CD8-positive, alpha-beta memory T cell (primary cell): Measurements from ENCODE around the gene PCGF5. TPM values are rescaled to one million over a fixed set of nuclear protein-coding genes. Genes with fewer than 3 reads are reported as not detected.
"Not testable (repeated sequence)": the region's sequence is repeated elsewhere in the genome, so short reads cannot be mapped to it uniquely, and the experiment has no call there.

Experiments used
- CTCF ChIA-PET: fragments of 350-600 bp; sonication (Branson Sonifier 250); formaldehyde crosslinking; loops from one replicate; lab custom pipeline; 2021; ENCODE audit warnings: antibody characterized with exemption; lab: Charles Lee
- POLR2A ChIA-PET: fragments of 350-600 bp; sonication (Branson Sonifier 250); formaldehyde crosslinking; loops from one replicate; lab custom pipeline; 2021; ENCODE audit warnings: antibody characterized with exemption; lab: Charles Lee
- DNase-seq, 5 donors: peaks; one replicate each; pipeline versions ENCODE4 v3.0.0 to v3.0.0-alpha.2; 2020 to 2022; ENCODE audit warnings: mixed read lengths in 1 of 5
- H3K27ac ChIP-seq: one replicate; pipeline ENCODE4 v1.7.0; 2013; ENCODE audit warnings: low read depth, mild to moderate bottlenecking, low read length, moderate library complexity
- H3K27me3 ChIP-seq: 2 replicates; pipeline ENCODE4 v1.7.0; 2013; ENCODE audit warnings: low read length, mild to moderate bottlenecking; ENCODE audit not compliant: insufficient read depth, poor library complexity, severe bottlenecking
- H3K36me3 ChIP-seq: 2 replicates; pipeline ENCODE4 v1.7.0; 2013; ENCODE audit warnings: mild to moderate bottlenecking, low read length, moderate library complexity; ENCODE audit not compliant: insufficient read depth
- H3K4me1 ChIP-seq: 2 replicates; pipeline ENCODE4 v1.7.0; 2013; ENCODE audit warnings: mild to moderate bottlenecking, low read length, moderate library complexity; ENCODE audit not compliant: insufficient read depth
- H3K4me3 ChIP-seq: 2 replicates; pipeline ENCODE4 v1.7.0; 2013; ENCODE audit warnings: mild to moderate bottlenecking, low read length
- H3K9me3 ChIP-seq: 2 replicates; pipeline ENCODE4 v1.7.0; 2013; ENCODE audit warnings: mild to moderate bottlenecking, low read length
- H3K27ac Mint-ChIP-seq, 8 donors: one replicate each; pipeline ENCODE4 v1.8.0; 2020 to 2021; ENCODE audit warnings: mixed read lengths in 8 of 8, mild to moderate bottlenecking in 6 of 8, inconsistent platforms in 3 of 8, moderate library complexity in 3 of 8
- H3K27me3 Mint-ChIP-seq, 2 donors: one replicate each; pipeline ENCODE4 v1.8.0; 2020 to 2021; ENCODE audit warnings: mixed read lengths in 2 of 2, mild to moderate bottlenecking in 1 of 2, moderate library complexity in 1 of 2
- H3K36me3 Mint-ChIP-seq, 3 donors: one replicate each; pipeline ENCODE4 v1.8.0; 2020 to 2021; ENCODE audit warnings: mixed read lengths in 3 of 3, inconsistent platforms in 1 of 3, mild to moderate bottlenecking in 1 of 3
- H3K4me1 Mint-ChIP-seq, 3 donors: one replicate each; pipeline ENCODE4 v1.8.0; 2020 to 2021; ENCODE audit warnings: mixed read lengths in 3 of 3, inconsistent platforms in 1 of 3, mild to moderate bottlenecking in 1 of 3
- H3K4me3 Mint-ChIP-seq, 7 donors: one replicate each; pipeline ENCODE4 v1.8.0; 2020 to 2021; ENCODE audit warnings: mixed read lengths in 7 of 7, mild to moderate bottlenecking in 6 of 7, moderate library complexity in 4 of 7, inconsistent platforms in 2 of 7
- H3K9me3 Mint-ChIP-seq, 5 donors: one replicate each; pipeline ENCODE4 v1.8.0; 2020 to 2022; ENCODE audit warnings: mixed read lengths in 5 of 5, mild to moderate bottlenecking in 3 of 5, moderate library complexity in 2 of 5, inconsistent platforms in 1 of 5
- polyA plus RNA-seq: library from polyadenylated mRNA; unstranded; fragments of 300-500 nt; fragmentation: Illumina TruSeq; gene quantifications from one replicate; pipeline ENCODE4 v1.2.3, GENCODE V29; 2021
- total RNA-seq, 2 experiments: library from RNA; stranded (reverse); gene quantifications; one replicate each; pipeline ENCODE4 v1.2.3, GENCODE V29; 2021

The PCGF5 gene
- total RNA-seq: 10 to 100 TPM; 57.0 to 58.0 TPM
- polyA plus RNA-seq: 68.4 TPM

DNA sequence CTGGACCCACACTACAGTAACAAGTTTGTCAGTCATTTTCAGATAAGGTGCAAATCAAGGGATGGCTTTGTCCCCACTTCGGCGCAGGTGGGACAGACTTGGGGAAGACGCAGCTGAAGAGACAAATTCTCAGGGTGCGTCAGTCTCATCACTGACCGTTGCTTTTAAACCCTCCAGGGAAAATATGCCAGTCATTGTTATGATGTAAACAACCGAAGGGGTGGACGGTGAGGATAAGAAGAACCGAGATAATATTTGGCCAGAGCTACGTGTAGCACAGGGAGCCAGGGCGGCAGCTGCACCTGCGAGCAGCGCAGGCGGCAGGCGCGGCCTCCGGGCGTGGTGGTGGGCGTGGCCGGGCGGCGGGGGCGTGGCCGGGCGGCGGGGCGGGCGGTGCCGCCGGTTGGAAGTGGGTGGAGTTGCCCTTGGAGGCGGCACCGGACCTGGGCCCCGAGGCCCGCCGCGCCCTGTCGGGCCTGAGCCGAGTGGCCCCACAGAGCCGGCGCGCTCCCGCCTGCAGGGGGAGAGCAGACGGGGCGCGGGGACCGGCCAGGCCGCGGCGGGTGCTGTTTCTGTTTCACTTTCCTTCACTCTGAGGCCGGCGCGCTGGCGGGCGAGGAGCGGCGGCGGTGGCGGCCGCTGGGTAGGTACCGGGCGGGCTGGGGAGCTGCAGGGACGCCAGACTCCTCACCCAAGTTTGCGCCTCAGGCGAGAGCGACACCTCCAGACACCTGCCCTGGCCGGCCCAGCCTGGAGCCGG lies at the start of gene PCGF5:
TSS of gene PCGF5 (plus strand) at position 470 of the 760 bp plus-strand sequence. CDS start 2,209 bp downstream, outside the sequence.
- H3K9me3 ChIP-seq: no peaks in the 10 kb centered on the region
- peak within 1 kb of the TSS; percentile 62 to 98 (median 94) for H3K27ac Mint-ChIP-seq

DNA sequence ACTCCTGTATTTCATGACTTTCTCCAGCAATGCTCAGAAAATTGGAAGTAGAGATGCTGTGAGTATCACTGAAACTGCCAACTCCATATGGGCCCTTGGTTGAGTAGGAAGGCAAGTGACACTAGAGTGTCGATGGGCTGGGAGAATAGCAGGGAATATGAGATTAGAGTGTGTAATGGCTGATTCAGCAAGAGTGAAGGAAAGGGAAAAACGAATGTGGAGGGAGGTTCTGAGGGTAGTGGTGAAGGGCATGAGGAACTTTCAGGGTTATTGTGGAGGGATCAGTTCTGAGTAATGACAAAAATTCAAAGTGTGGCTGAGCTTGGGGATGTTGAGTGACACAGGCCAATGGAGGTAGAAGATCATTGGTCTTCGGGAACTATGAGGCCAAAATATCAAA lies 49.0 kb upstream of the PCGF5 start:
- Histone ChIP-seq H3K27ac (no peak overlapping the region), H3K4me3 (no peak overlapping the region), H3K27me3 (no peaks in the 10 kb centered on the region), H3K36me3 (no peaks in the 10 kb centered on the region), H3K9me3 (no peaks in the 10 kb centered on the region), H3K4me1 (peaks cover 3% of the 10 kb centered on the region)
- peak overlapping the region in 5 of 8 donors; percentile 1 to 37 (median 8) for H3K27ac Mint-ChIP-seq
- H3K4me1 Mint-ChIP-seq: peaks cover 70 to 83% (median 79%) of the 10 kb centered on the region in 3 donors
- H3K27me3 Mint-ChIP-seq: no peaks in the 10 kb centered on the region
- peaks cover 21 to 29% (median 23%) of the 10 kb centered on the region in 3 donors for H3K36me3 Mint-ChIP-seq
- no peak for DNase-seq
- ChIA-PET POLR2A (interaction anchor here (0.8 to 1.5 kb wide), 2 partner anchors 8 to 29 kb away, joined by 4 to 5 read pairs; no protein-coding TSS in a partner anchor), CTCF (no interaction called here)
- H3K9me3 Mint-ChIP-seq: peaks cover 3 to 10% (median 8%) of the 10 kb centered on the region in 5 donors
- H3K4me3 Mint-ChIP-seq: peak overlapping the region in 2 of 7 donors; percentile 0 to 16

More for the DNA sequence above, at the start of gene PCGF5:
- peak; percentile 89 to 94 (median 92) for DNase-seq
- H3K27me3 ChIP-seq: no peaks in the 10 kb centered on the region
- Mint-ChIP-seq H3K36me3 (peaks cover 0 to 24% (median 3%) of the 10 kb centered on the region in 3 donors), H3K27me3 (no peaks in the 10 kb centered on the region), H3K4me1 (peaks cover 43 to 66% (median 65%) of the 10 kb centered on the region in 3 donors), H3K4me3 (peak within 1 kb of the TSS; percentile 89 to 94 (median 90)), H3K9me3 (no peaks in the 10 kb centered on the region)
- CTCF ChIA-PET: interaction anchor here (0.6 to 1.5 kb wide), 8 partner anchors 9 to 214 kb away, joined by 3 to 7 read pairs (median 3); no protein-coding TSS in a partner anchor
- peaks cover 46% of the 10 kb centered on the region for H3K4me1 ChIP-seq
- peak within 1 kb of the TSS; percentile 83 for H3K27ac ChIP-seq
- peak within 1 kb of the TSS; percentile 72 for H3K4me3 ChIP-seq
- H3K36me3 ChIP-seq: peaks cover 6% of the 10 kb centered on the region
- POLR2A ChIA-PET: interaction anchor here (0.8 to 4.2 kb wide), 4 partner anchors 19 to 58 kb away, joined by 3 to 52 read pairs (median 6); no protein-coding TSS in a partner anchor

DNA sequence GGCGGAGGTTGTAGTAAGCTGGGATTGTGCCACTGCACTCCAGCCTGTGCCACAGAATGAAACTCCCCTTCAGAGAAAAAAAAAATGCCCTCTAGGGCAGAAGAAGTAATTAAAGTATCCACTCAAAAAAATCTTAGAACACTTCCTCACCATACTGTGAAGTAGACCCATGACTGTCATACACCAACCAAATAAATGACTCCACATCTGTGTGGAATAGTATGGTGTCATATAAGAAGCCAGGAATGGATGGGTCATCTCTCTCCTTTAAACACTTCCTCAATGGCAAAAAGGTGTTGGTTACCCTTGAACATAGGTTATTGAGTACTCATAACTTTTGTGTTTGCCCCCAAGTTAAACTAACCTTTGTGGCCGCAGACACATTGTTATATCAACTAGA lies 48.1 kb upstream of the PCGF5 start:
- CTCF ChIA-PET: interaction anchor here (1.0 to 1.4 kb wide), 2 partner anchors 9 to 13 kb away, joined by 3 read pairs; no protein-coding TSS in a partner anchor
- Mint-ChIP-seq H3K4me1 (peaks cover 66 to 77% (median 76%) of the 10 kb centered on the region in 3 donors), H3K4me3 (no peak overlapping the region), H3K27me3 (no peaks in the 10 kb centered on the region), H3K9me3 (peaks cover 3 to 10% (median 8%) of the 10 kb centered on the region in 5 donors), H3K36me3 (peaks cover 22 to 31% (median 23%) of the 10 kb centered on the region in 3 donors), H3K27ac (peak overlapping the region in 1 of 8 donors; percentile 12)
- Histone ChIP-seq H3K27me3 (no peaks in the 10 kb centered on the region), H3K9me3 (no peaks in the 10 kb centered on the region), H3K4me1 (no peaks in the 10 kb centered on the region), H3K27ac (no peak overlapping the region), H3K4me3 (no peak overlapping the region), H3K36me3 (no peaks in the 10 kb centered on the region)
- POLR2A ChIA-PET: interaction anchor here (1.5 kb wide), 1 partner anchor 9 kb away, joined by 5 read pairs; no protein-coding TSS in a partner anchor
- no peak for DNase-seq

DNA sequence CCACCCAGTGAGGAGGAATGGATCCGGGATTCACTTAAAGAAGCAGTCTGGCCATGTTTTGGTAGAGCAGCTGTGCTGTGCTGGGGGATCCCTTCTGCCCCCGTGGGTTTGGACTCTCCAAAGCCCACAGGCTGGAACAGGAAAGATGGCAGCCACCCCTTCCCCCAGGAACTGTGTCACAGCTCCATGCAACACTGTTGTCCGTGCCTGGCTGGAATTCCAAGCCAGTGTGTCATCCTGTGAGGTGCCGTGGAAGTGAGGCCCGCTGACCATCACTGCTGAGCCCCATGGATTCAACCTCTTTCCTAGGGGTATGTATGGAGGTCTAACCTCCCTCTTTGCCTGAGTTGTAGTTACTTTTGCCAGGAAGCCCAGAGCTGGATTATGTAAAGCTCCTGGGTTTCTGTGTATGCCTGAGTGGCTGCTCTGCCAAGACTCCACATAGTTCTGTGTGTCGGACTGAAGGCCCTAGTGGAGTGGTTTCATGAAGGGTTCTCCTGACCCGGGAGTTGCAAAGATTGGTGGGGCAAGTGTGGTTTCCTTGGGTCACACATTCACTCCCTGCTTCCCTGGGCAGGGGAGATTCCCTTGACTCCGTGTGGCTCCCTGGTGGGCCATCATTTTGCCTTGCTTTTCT lies 35.1 kb upstream of the PCGF5 start:
- ChIA-PET CTCF (interaction anchor here (0.9 to 1.4 kb wide), 3 partner anchors 12 to 35 kb away, joined by 3 read pairs; no protein-coding TSS in a partner anchor), POLR2A (interaction anchor here (2.3 kb wide), 1 partner anchor 22 kb away, joined by 9 read pairs; no protein-coding TSS in a partner anchor)
- no peak overlapping the region for H3K4me3 ChIP-seq
- no peak for DNase-seq
- no peaks in the 10 kb centered on the region for H3K36me3 ChIP-seq
- no peaks in the 10 kb centered on the region for H3K9me3 ChIP-seq
- peaks cover 17% of the 10 kb centered on the region for H3K4me1 ChIP-seq
- Mint-ChIP-seq H3K27me3 (no peaks in the 10 kb centered on the region), H3K9me3 (peaks cover 0 to 2% (median 0%) of the 10 kb centered on the region in 5 donors), H3K36me3 (peaks cover 0 to 11% (median 8%) of the 10 kb centered on the region in 3 donors), H3K27ac (peak overlapping the region in 2 of 8 donors; percentile 37 to 44), H3K4me1 (peaks cover 86 to 96% (median 86%) of the 10 kb centered on the region in 3 donors), H3K4me3 (peak overlapping the region in 1 of 7 donors; percentile 9)
- no peak overlapping the region for H3K27ac ChIP-seq
- no peaks in the 10 kb centered on the region for H3K27me3 ChIP-seq

DNA sequence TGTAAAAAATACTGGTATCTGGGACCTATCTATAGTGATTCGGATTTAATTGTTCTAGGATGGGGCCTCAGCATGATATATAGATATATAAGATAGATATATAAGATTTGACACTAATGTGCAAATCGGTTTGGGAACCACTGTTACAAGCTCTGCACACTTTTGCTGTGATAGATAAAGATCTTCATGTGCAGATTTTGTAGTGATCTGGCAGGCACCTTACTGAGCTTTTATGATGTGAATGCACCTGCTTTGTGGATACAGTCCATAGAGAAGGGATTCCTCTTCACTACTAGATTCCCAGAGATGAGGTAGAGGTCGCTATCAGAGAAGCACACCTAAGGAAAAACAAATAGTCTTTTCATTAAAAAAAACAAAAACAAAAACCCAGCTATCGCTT lies 33.3 kb upstream of the PCGF5 start:
- H3K27me3 ChIP-seq: no peaks in the 10 kb centered on the region
- no peaks in the 10 kb centered on the region for H3K9me3 ChIP-seq
- Mint-ChIP-seq H3K9me3 (no peaks in the 10 kb centered on the region), H3K4me3 (no peak overlapping the region), H3K27me3 (no peaks in the 10 kb centered on the region), H3K27ac (peak overlapping the region in 1 of 8 donors; percentile 43), H3K36me3 (peaks cover 0 to 11% (median 8%) of the 10 kb centered on the region in 3 donors), H3K4me1 (peaks cover 84 to 95% (median 85%) of the 10 kb centered on the region in 3 donors)
- H3K27ac ChIP-seq: no peak overlapping the region
- CTCF ChIA-PET: no interaction called here
- no peak for DNase-seq
- H3K4me3 ChIP-seq: no peak overlapping the region
- H3K36me3 ChIP-seq: no peaks in the 10 kb centered on the region
- peaks cover 31% of the 10 kb centered on the region for H3K4me1 ChIP-seq
- POLR2A ChIA-PET: interaction anchor here (2.3 kb wide), 1 partner anchor 24 kb away, joined by 9 read pairs; no protein-coding TSS in a partner anchor

DNA sequence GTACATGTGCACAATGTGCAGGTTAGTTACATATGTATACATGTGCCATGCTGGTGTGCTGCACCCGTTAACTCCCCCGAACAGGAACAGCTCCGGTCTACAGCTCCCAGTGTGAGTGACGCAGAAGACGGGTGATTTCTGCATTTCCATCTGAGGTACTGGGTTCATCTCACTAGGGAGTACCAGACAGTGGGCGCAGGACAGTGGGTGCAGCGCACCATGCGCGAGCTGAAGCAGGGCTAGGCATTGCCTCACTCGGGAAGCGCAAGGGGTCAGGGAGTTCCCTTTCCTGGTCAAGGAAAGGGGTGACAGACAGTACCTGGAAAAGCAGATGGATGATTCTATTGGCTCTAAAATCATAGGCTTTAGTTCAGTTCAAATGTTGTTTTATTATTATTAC lies 32.5 kb upstream of the PCGF5 start:
- H3K27ac Mint-ChIP-seq, H3K27me3 Mint-ChIP-seq, H3K9me3 Mint-ChIP-seq, CTCF ChIA-PET, DNase-seq, H3K9me3 ChIP-seq, H3K36me3 ChIP-seq, H3K27ac ChIP-seq, POLR2A ChIA-PET, H3K27me3 ChIP-seq, H3K4me3 ChIP-seq, H3K4me3 Mint-ChIP-seq: not testable (repeated sequence)
- Mint-ChIP-seq H3K36me3 (peaks cover 0 to 12% (median 8%) of the 10 kb centered on the region in 3 donors), H3K4me1 (peaks cover 81 to 94% (median 85%) of the 10 kb centered on the region in 3 donors)
- H3K4me1 ChIP-seq: peaks cover 37% of the 10 kb centered on the region

DNA sequence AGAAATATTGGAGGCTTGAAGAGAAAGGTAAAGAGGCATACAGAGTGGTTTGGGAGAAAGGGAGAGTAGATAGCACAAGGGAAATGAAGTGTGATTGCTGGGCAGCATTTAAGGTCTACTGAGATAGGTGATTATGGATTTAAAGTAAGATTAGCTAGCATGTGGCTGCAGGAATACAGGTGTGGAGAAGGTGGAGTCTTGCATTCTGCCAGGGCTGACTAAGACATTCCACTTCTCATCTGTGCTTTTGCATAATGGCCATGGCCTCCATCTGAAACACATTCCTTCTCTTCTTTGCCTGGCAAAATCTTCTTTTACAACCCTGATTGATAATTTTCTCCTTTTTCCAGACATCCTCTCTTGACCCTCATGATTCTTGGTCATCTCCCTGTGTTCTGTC lies 31.6 kb upstream of the PCGF5 start:
- Mint-ChIP-seq H3K9me3 (no peaks in the 10 kb centered on the region), H3K27me3 (no peaks in the 10 kb centered on the region), H3K27ac (peak overlapping the region in 6 of 8 donors; percentile 9 to 71 (median 30)), H3K4me1 (peaks cover 82 to 94% (median 85%) of the 10 kb centered on the region in 3 donors), H3K4me3 (peak overlapping the region in 1 of 7 donors; percentile 24), H3K36me3 (peaks cover 0 to 12% (median 8%) of the 10 kb centered on the region in 3 donors)
- Histone ChIP-seq H3K27ac (no peak overlapping the region), H3K4me3 (no peak overlapping the region), H3K36me3 (no peaks in the 10 kb centered on the region), H3K27me3 (no peaks in the 10 kb centered on the region), H3K4me1 (peaks cover 37% of the 10 kb centered on the region), H3K9me3 (no peaks in the 10 kb centered on the region)
- ChIA-PET CTCF (no interaction called here), POLR2A (no interaction called here)
- DNase-seq: no peak
